HG02759 (cell line): Measurements from ENCODE around the gene ATP2B2.

Source experiments
- ATAC-seq: cut with Tn5 transposase; IDR thresholded peaks from one replicate; pipeline ENCODE4 v1.9.1; 2021; ENCODE audit warnings: mild to moderate bottlenecking, moderate library complexity; ENCODE audit not compliant: unreplicated experiment

ATP2B2 gene

GRCh38 chr3:10350324-10350985 is 154.9 kb downstream of the ATP2B2 start:
- ATAC-seq = no peak

- ATAC-seq = no peak
Measured at GRCh38 chr3:10349801-10350200, 155.6 kb downstream of the ATP2B2 start.

GRCh38 chr3:10348404-10348721 is 157.0 kb downstream of the ATP2B2 start:
- ATAC-seq = no peak

GRCh38 chr3:10347648-10348403 is 157.6 kb downstream of the ATP2B2 start:
- ATAC-seq = no peak

GRCh38 chr3:10345911-10346310 is 159.5 kb downstream of the ATP2B2 start:
- ATAC-seq = no peak

- ATAC-seq = no peak
Measured at GRCh38 chr3:10344944-10345575, 160.3 kb downstream of the ATP2B2 start.

GRCh38 chr3:10344147-10344943 is 161.0 kb downstream of the ATP2B2 start:
- ATAC-seq = no peak

GRCh38 chr3:10343526-10343925 is 161.9 kb downstream of the ATP2B2 start:
- no peak for ATAC-seq

GRCh38 chr3:10342781-10343180 is 162.6 kb downstream of the ATP2B2 start:
- no peak for ATAC-seq

GRCh38 chr3:10341901-10342398 is 163.4 kb downstream of the ATP2B2 start:
- ATAC-seq = no peak

GRCh38 chr3:10340476-10340875 is 164.9 kb downstream of the ATP2B2 start:
- ATAC-seq = no peak

GRCh38 chr3:10340046-10340445 is 165.3 kb downstream of the ATP2B2 start:
- ATAC-seq = no peak

- no peak for ATAC-seq
Measured at GRCh38 chr3:10339376-10339955, 165.9 kb downstream of the ATP2B2 start.

GRCh38 chr3:10338591-10339353 is 166.6 kb downstream of the ATP2B2 start:
- ATAC-seq = no peak

- ATAC-seq = no peak
Measured at GRCh38 chr3:10338164-10338470, 167.3 kb downstream of the ATP2B2 start.

- ATAC-seq = no peak
Measured at GRCh38 chr3:10337323-10338163, 167.8 kb downstream of the ATP2B2 start.

GRCh38 chr3:10336761-10337160 is 168.6 kb downstream of the ATP2B2 start:
- no peak for ATAC-seq

GRCh38 chr3:10335871-10336622 is 169.3 kb downstream of the ATP2B2 start:
- ATAC-seq = no peak
